GM12878 (cell line): ENCODE measurements around the gene RADIL. TPM values are rescaled to one million over a fixed set of nuclear protein-coding genes. Genes with fewer than 3 reads are reported as not detected.

ENCODE experiments used
- EZH2 ChIP-seq: IDR thresholded peaks from 2 replicates; pipeline ENCODE4 v1.6.1; 2012; ENCODE audit warnings: low read depth, mild to moderate bottlenecking, control low read depth, inconsistent platforms, low read length, borderline replicate concordance; ENCODE audit not compliant: control insufficient read depth
- HDGF ChIP-seq: fragments of 450-650 bp; IDR thresholded peaks from 2 replicates; pipeline ENCODE4 v1.6.1; 2016; ENCODE audit warnings: antibody characterized with exemption
- IRF4 ChIP-seq: IDR thresholded peaks from 2 replicates; pipeline ENCODE4 v1.6.1; 2011; ENCODE audit warnings: low read depth, low read length
- KAT2A ChIP-seq: conservative IDR thresholded peaks from 2 replicates; pipeline ENCODE4 v1.6.1; 2011; ENCODE audit warnings: low read depth, low read length; ENCODE audit not compliant: control insufficient read depth
- PRDM15 ChIP-seq: fragments of 450-650 bp; formaldehyde crosslinking; IDR thresholded peaks from 2 replicates; pipeline ENCODE4 v1.4.0; 2020; ENCODE audit warnings: mild to moderate bottlenecking, moderate library complexity
- TCF7 ChIP-seq: IDR thresholded peaks from 2 replicates; pipeline ENCODE4 v1.6.1; 2014; ENCODE audit warnings: antibody characterized with exemption, borderline replicate concordance
- YY1 ChIP-seq: IDR thresholded peaks from 2 replicates; pipeline ENCODE4 v1.6.1; 2011; ENCODE audit warnings: low read depth, mild to moderate bottlenecking, low read length
- ZBTB4 ChIP-seq: fragments of 450-650 bp; formaldehyde crosslinking; IDR thresholded peaks from 2 replicates; pipeline ENCODE4 v1.4.0; 2022; ENCODE audit warnings: mild to moderate bottlenecking, moderate library complexity
- ZNF622 ChIP-seq: fragments of 450-650 bp; IDR thresholded peaks from 2 replicates; pipeline ENCODE4 v1.6.1; 2017; ENCODE audit warnings: mild to moderate bottlenecking, inconsistent platforms
- polyA plus RNA-seq, 11 experiments: library from polyadenylated mRNA; depleted of rRNA in 4 of 11; unstranded in 6 of 11; stranded (reverse) in 5 of 11; fragments of >200 nt; fragmentation: Nextera tagmentation in 4 of 11; fragmentation: Illumina TruSeq in 1 of 11; extraction: Ambion mirVana in 4 of 11; extraction: Trizol in 1 of 11; gene quantifications; 1 replicate in 1 of 11; 2 replicates in 10 of 11; pipeline versions ENCODE4 v1.2.1 to v1.2.3, GENCODE V29; 2011 to 2016; ENCODE audit warnings: inconsistent platforms in 2 of 11, missing spikeins in 2 of 11, low read depth in 1 of 11
- total RNA-seq, 4 experiments: library from RNA; depleted of rRNA in 3 of 4; stranded (reverse); fragments of >200 nt in 3 of 4; fragmentation: Illumina TruSeq in 1 of 4; extraction: Trizol in 1 of 4; gene quantifications; 2 replicates each; pipeline versions ENCODE4 v1.2.1 to v1.2.3, GENCODE V29; 2013 to 2021

RADIL gene
- total and polyA plus RNA-seq, 10 of the 15 experiments (the other 5 are each of a cell fraction or from before 2014, with no cell fraction given) = 0.05 to 0.06 TPM; not detected in 8

- TF ChIP-seq ZNF622 (no peak), KAT2A (no peak), YY1 (no peak), IRF4 (no peak), HDGF (no peak), ZBTB4 (no peak), PRDM15 (no peak), TCF7 (no peak), EZH2 (no peak)
Measured at GRCh38 chr7:4758791-4759190, 124.7 kb downstream of the RADIL start (continued).
